Upper lobe of left lung (tissue), 6 donors: ENCODE results near the gene YAE1. TPM values are rescaled to one million over a fixed set of nuclear protein-coding genes. Genes with fewer than 3 reads are reported as not detected.

ENCODE experiments used
- ATAC-seq, 2 donors: fragments of 200-7000 bp; cut with Tn5 transposase; one replicate each; pipeline ENCODE4 v1.9.1; 2022; ENCODE audit warnings: mild to moderate bottlenecking in 2 of 2, moderate library complexity in 2 of 2; ENCODE audit not compliant: low FRiP score in 2 of 2
- DNase-seq, 2 donors: peaks; one replicate each; pipeline ENCODE4 v3.0.0-alpha.2; 2019 to 2020
- H3K27ac ChIP-seq, 4 donors: fragments of 200-600 bp; sonication (generic); one replicate each; pipeline ENCODE4 v1.5.1; 2016 to 2019
- H3K27me3 ChIP-seq, 4 donors: fragments of 200-600 bp; sonication (generic); one replicate each; pipeline ENCODE4 v1.5.1; 2017 to 2019
- H3K36me3 ChIP-seq, 4 donors: fragments of 200-600 bp; sonication (generic); one replicate each; pipeline ENCODE4 v1.5.1; 2016 to 2019
- H3K4me1 ChIP-seq, 4 donors: fragments of 200-600 bp; sonication (generic); one replicate each; pipeline ENCODE4 v1.5.1; 2018 to 2019
- H3K4me3 ChIP-seq, 4 donors: fragments of 200-600 bp; sonication (generic); one replicate each; pipeline ENCODE4 v1.5.1; 2017 to 2019; ENCODE audit warnings: mild to moderate bottlenecking in 2 of 4, moderate library complexity in 1 of 4
- H3K9me3 ChIP-seq, 4 donors: fragments of 200-600 bp; sonication (generic); one replicate each; pipeline ENCODE4 v1.5.1; 2018 to 2019
- EP300 ChIP-seq, 4 donors: sonication (generic); formaldehyde crosslinking; IDR thresholded peaks; one replicate each; pipeline ENCODE4 v1.5.1; 2017; ENCODE audit warnings: antibody characterized with exemption in 4 of 4, control low read depth in 2 of 4
- POLR2A ChIP-seq, 4 donors: fragments of 450-650 bp; IDR thresholded peaks; one replicate each; pipeline ENCODE4 v1.5.1; 2016 to 2017; ENCODE audit warnings: antibody characterized with exemption in 4 of 4, mild to moderate bottlenecking in 2 of 4
- POLR2AphosphoS5 ChIP-seq, 2 donors: sonication (generic); formaldehyde crosslinking; IDR thresholded peaks; one replicate each; pipeline ENCODE4 v1.5.1; 2017; ENCODE audit warnings: antibody characterized with exemption in 2 of 2
- WGBS, 2 donors: methylation state at CpG; one replicate each; pipeline ENCODE4 v1.1.5; 2017 to 2018; 5-methylcytosine and 5-hydroxymethylcytosine counted together
- total RNA-seq, 6 donors: library from RNA; depleted of rRNA in 4 of 6; stranded (reverse); fragments of >200 nt in 4 of 6; gene quantifications; one replicate each; pipeline versions ENCODE4 v1.1.0 to v1.2.1, GENCODE V29; 2016 to 2021
- TF ChIP-seq, protein P1 (sequence below), 6 experiments: fragments of 450-650 bp in 4 of 6; fragments of 200-600 bp in 2 of 6; sonication (generic) in 2 of 6; IDR thresholded peaks; one replicate each; pipeline ENCODE4 v1.5.1; 2016 to 2019; ENCODE audit warnings: antibody characterized with exemption in 6 of 6
- donor health status: DM: no; HTN: no; CAD: no; lungs with moderate emphysema.
- donor health status: DM: no; HTN: yes; CAD: no; lungs with severe emphysema.

Gene YAE1
- total RNA-seq, 6 donors from 2014 or later: 1.00 to 21.0 (median 13.2) TPM

DNA sequence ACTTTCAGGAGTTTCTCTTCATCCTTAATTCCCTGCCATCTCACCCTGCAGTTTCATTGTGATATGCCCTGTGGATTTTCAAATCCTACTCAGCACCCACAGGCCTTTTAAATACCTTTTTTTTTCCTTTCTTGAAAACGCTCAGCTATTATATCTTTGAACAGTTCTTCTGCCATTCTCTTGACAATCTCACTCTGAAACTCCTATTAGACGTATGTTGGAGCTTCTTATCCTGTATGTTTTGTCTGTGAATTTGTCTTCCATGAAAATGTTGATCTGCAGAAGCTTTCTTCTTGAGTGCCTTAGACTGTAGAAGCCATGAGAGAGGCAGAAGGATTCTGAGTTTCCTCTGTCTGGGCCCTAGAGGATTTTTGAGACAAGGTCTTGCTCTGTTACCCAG, 18.9 kb upstream of the YAE1 start:
- TF ChIP-seq POLR2A (IDR thresholded peaks at IDR 0.05): no peak
- no peak for TF ChIP-seq POLR2AphosphoS5 (IDR thresholded peaks at IDR 0.05)
- no peak for TF ChIP-seq EP300 (IDR thresholded peaks at IDR 0.05)
- TF ChIP-seq, protein P1, sequence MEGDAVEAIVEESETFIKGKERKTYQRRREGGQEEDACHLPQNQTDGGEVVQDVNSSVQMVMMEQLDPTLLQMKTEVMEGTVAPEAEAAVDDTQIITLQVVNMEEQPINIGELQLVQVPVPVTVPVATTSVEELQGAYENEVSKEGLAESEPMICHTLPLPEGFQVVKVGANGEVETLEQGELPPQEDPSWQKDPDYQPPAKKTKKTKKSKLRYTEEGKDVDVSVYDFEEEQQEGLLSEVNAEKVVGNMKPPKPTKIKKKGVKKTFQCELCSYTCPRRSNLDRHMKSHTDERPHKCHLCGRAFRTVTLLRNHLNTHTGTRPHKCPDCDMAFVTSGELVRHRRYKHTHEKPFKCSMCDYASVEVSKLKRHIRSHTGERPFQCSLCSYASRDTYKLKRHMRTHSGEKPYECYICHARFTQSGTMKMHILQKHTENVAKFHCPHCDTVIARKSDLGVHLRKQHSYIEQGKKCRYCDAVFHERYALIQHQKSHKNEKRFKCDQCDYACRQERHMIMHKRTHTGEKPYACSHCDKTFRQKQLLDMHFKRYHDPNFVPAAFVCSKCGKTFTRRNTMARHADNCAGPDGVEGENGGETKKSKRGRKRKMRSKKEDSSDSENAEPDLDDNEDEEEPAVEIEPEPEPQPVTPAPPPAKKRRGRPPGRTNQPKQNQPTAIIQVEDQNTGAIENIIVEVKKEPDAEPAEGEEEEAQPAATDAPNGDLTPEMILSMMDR (IDR thresholded peaks at IDR 0.05): no peak

DNA sequence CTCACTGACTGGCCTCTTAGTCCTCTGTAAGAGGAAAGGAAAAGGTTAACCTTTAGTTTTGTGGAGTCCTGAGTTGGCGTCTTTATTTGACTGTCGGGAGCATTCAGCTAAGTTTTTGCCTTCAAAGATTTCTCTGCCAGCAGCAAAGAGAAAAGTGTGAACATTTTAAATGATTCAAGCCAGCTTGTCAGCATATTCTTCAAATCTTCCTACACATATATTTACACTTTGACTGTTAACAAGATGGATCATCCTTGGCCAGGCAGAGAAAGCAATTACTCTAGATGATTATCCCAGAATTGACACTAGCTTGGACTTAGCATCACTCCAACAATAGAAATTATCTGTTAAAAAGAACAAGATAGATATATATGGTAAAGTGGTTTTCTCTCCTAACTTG, 15.8 kb upstream of the YAE1 start:
- no peak overlapping the region for H3K27ac ChIP-seq
- no peaks in the 10 kb centered on the region for H3K4me1 ChIP-seq
- H3K36me3 ChIP-seq: no peaks in the 10 kb centered on the region
- no peak for DNase-seq
- no peaks in the 10 kb centered on the region for H3K27me3 ChIP-seq
- H3K4me3 ChIP-seq: no peak overlapping the region
- 50 to 72% methylated on average over 2 of the region's 2 CpGs for WGBS, 2 donors
- no peak for ATAC-seq
- peaks cover 0 to 15% (median 13%) of the 10 kb centered on the region in 4 donors for H3K9me3 ChIP-seq
- no peak for TF ChIP-seq POLR2AphosphoS5 (IDR thresholded peaks at IDR 0.05)
- TF ChIP-seq POLR2A (IDR thresholded peaks at IDR 0.05): no peak
- TF ChIP-seq, protein P1 (IDR thresholded peaks at IDR 0.05): no peak
- no peak for TF ChIP-seq EP300 (IDR thresholded peaks at IDR 0.05)

More for the DNA sequence above, 18.9 kb upstream of the YAE1 start:
- no peak for ATAC-seq
- Histone ChIP-seq H3K4me3 (no peak overlapping the region), H3K9me3 (peaks cover 0 to 15% (median 13%) of the 10 kb centered on the region in 4 donors), H3K36me3 (no peaks in the 10 kb centered on the region), H3K4me1 (no peaks in the 10 kb centered on the region), H3K27ac (no peak overlapping the region), H3K27me3 (no peaks in the 10 kb centered on the region)
- WGBS, 2 donors: 71 to 98% methylated on average over 2 of the region's 2 CpGs
- no peak for DNase-seq

DNA sequence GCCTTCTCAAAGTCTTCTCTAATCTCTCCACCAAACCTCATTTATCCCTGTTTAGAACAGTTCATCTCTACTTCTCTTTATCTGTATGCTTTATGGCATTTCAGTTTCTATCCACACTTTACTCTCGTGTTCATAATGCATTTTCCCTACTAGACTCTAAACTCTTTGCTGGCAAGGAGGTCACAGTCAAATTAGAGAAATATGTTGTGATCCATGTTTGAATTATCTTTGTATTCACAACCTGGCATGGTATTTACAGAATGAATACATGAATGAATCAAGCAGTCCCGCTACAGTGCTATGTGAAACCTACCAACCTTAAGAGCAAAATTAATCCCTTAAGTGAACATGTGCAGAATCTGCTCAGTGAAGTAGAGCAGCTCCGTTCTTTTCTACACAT, 12.8 kb upstream of the YAE1 start:
- WGBS, 2 donors: 89 to 90% methylated on average over 3 of the region's 3 CpGs
- no peak for ATAC-seq

DNA sequence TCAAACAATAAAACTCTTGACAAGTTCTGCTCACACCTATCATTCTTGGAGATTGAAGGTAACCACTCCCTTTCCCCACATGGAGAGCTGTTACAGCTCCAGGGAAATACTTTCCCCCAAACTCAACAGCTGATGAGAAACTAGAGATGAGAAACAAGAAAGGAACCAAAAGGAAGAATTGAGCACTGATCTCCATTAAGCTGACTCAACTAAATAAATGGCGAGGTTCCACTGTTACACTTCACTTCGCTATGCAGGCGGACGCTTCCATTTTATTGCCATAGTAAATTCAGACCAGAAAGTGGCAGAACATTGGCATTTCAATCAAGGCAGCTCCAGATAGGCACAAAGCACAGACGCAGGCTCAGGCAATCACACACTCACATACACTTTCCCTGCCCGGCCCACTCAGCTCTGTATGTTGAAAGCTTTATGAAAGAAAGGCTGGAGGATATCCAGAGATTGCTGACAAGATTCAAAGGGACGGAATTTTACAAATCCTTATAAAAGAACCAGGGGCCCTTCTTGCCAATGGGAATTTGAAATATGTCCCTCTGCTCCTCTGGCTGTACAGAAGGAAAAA, 11.5 kb upstream of the YAE1 start:
- ATAC-seq (no peak), DNase-seq (no peak)
- H3K36me3 ChIP-seq: no peaks in the 10 kb centered on the region
- H3K4me1 ChIP-seq: no peaks in the 10 kb centered on the region
- H3K9me3 ChIP-seq: no peaks in the 10 kb centered on the region
- 74 to 78% methylated on average over 7 of the region's 7 CpGs for WGBS, 2 donors
- TF ChIP-seq POLR2A (IDR thresholded peaks at IDR 0.05): no peak
- TF ChIP-seq, protein P1 (IDR thresholded peaks at IDR 0.05): no peak
- TF ChIP-seq POLR2AphosphoS5 (IDR thresholded peaks at IDR 0.05): no peak
- TF ChIP-seq EP300 (IDR thresholded peaks at IDR 0.05): no peak
- no peaks in the 10 kb centered on the region for H3K27me3 ChIP-seq
- no peak overlapping the region for H3K4me3 ChIP-seq
- no peak overlapping the region for H3K27ac ChIP-seq

More for the DNA sequence above, 12.8 kb upstream of the YAE1 start:
- Histone ChIP-seq H3K27ac (no peak overlapping the region), H3K4me1 (no peaks in the 10 kb centered on the region), H3K27me3 (no peaks in the 10 kb centered on the region), H3K9me3 (no peaks in the 10 kb centered on the region), H3K4me3 (no peak overlapping the region), H3K36me3 (no peaks in the 10 kb centered on the region)
- DNase-seq: no peak
- TF ChIP-seq, protein P1 (IDR thresholded peaks at IDR 0.05): no peak
- TF ChIP-seq EP300 (IDR thresholded peaks at IDR 0.05) (no peak), POLR2A (IDR thresholded peaks at IDR 0.05) (no peak), POLR2AphosphoS5 (IDR thresholded peaks at IDR 0.05) (no peak)

DNA sequence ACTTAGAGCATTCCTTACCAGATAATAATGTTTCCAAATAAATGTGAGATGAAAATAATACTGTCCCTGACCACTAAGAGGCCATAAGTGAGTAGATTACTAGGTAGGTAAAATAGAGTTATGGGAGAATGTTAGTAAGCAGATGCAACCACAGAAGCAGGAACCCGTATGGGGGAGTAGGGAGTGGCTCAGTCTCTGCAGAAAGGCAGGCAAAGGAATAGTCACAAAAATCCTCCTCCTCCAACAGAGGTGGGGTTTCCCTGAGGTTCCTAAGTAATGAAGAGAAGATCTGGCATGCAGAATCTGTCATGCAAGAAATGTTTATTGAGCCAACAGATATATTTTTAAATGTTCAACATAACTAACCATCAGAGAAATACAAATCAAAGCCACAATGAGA, 9.0 kb upstream of the YAE1 start:
- DNase-seq: no peak

More for the DNA sequence above, 9.0 kb upstream of the YAE1 start:
- Histone ChIP-seq H3K27ac (no peak overlapping the region), H3K9me3 (no peaks in the 10 kb centered on the region), H3K36me3 (no peaks in the 10 kb centered on the region), H3K27me3 (no peaks in the 10 kb centered on the region), H3K4me3 (no peak overlapping the region), H3K4me1 (no peaks in the 10 kb centered on the region)
- 47 to 50% methylated on average over 1 of the region's 1 CpG for WGBS, 2 donors
- no peak for TF ChIP-seq POLR2AphosphoS5 (IDR thresholded peaks at IDR 0.05)
- no peak for TF ChIP-seq POLR2A (IDR thresholded peaks at IDR 0.05)
- TF ChIP-seq, protein P1 (IDR thresholded peaks at IDR 0.05): no peak
- no peak for TF ChIP-seq EP300 (IDR thresholded peaks at IDR 0.05)
- no peak for ATAC-seq
